DND-41 (cell line): ENCODE measurements around the gene ZNRF4.

Experiments used
- EZH2 ChIP-seq: IDR thresholded peaks from 3 replicates; pipeline ENCODE4 v1.6.1; 2012; ENCODE audit warnings: borderline replicate concordance, low read depth, mild to moderate bottlenecking, moderate library complexity, low read length, inconsistent platforms; ENCODE audit not compliant: severe bottlenecking
- TF ChIP-seq, protein P1 (sequence below): IDR thresholded peaks from 2 replicates; pipeline ENCODE4 v1.5.1; 2012; ENCODE audit warnings: borderline replicate concordance, low read length, moderate library complexity, mild to moderate bottlenecking; ENCODE audit not compliant: poor library complexity, severe bottlenecking; ENCODE audit errors: extremely low read depth

GRCh38 chr19:5417495-5418436, 37.5 kb upstream of the ZNRF4 start:
- TF ChIP-seq, protein P1, sequence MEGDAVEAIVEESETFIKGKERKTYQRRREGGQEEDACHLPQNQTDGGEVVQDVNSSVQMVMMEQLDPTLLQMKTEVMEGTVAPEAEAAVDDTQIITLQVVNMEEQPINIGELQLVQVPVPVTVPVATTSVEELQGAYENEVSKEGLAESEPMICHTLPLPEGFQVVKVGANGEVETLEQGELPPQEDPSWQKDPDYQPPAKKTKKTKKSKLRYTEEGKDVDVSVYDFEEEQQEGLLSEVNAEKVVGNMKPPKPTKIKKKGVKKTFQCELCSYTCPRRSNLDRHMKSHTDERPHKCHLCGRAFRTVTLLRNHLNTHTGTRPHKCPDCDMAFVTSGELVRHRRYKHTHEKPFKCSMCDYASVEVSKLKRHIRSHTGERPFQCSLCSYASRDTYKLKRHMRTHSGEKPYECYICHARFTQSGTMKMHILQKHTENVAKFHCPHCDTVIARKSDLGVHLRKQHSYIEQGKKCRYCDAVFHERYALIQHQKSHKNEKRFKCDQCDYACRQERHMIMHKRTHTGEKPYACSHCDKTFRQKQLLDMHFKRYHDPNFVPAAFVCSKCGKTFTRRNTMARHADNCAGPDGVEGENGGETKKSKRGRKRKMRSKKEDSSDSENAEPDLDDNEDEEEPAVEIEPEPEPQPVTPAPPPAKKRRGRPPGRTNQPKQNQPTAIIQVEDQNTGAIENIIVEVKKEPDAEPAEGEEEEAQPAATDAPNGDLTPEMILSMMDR = no peak
- TF ChIP-seq EZH2 = no peak
